Activated CD8-positive, alpha-beta memory T cell treated with anti-CD3 and anti-CD28 coated beads for 36 hours (primary cell): ENCODE results near the gene GDF7. TPM values are rescaled to one million over a fixed set of nuclear protein-coding genes. Genes with fewer than 3 reads are reported as not detected.
"Not testable (repeated sequence)": the region's sequence is repeated elsewhere in the genome, so short reads cannot be mapped to it uniquely, and the experiment has no call there.

Experiments
- CTCF ChIA-PET: fragments of 350-600 bp; sonication (Branson Sonifier 250); formaldehyde crosslinking; loops from one replicate; lab custom pipeline; 2021; ENCODE audit warnings: antibody characterized with exemption; lab: Charles Lee
- POLR2A ChIA-PET: fragments of 350-600 bp; sonication (Branson Sonifier 250); formaldehyde crosslinking; loops from one replicate; lab custom pipeline; 2021; ENCODE audit warnings: antibody characterized with exemption; lab: Charles Lee
- total RNA-seq, 2 experiments: library from RNA; stranded (reverse); gene quantifications; one replicate each; pipeline ENCODE4 v1.2.3, GENCODE V29; 2021

Gene GDF7
- total RNA-seq, 2 experiments from 2014 or later, result not detected

- POLR2A ChIA-PET, result no interaction called here
- CTCF ChIA-PET, result no interaction called here
Measured at GRCh38 chr2:20704886-20705285, 37.9 kb downstream of the GDF7 start.

DNA sequence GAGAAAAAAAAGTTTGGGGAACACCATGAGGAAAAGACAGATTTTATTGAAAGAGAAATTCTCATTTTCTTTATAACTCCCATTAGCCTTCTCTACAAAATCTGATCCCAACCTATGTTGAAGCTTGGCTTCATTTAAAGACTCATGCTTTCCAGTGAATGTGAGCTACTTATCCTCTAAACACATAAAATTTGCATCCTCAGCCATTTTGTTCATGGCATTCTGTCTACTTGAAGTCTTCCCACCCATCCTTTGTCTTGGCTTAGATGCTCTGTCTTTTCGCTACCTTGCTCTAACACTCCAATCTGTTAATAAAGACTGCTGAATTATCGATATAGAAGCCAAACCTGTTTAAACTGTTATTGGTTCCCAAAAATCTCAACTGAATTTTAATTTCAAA lies 39.3 kb downstream of the GDF7 start:
- ChIA-PET POLR2A (no interaction called here), CTCF (no interaction called here)

GRCh38 chr2:20706786-20707185 lies 39.8 kb downstream of the GDF7 start:
- CTCF ChIA-PET, result no interaction called here
- POLR2A ChIA-PET, result no interaction called here

GRCh38 chr2:20707601-20708000 lies 40.7 kb downstream of the GDF7 start:
- ChIA-PET CTCF (no interaction called here), POLR2A (no interaction called here)

DNA sequence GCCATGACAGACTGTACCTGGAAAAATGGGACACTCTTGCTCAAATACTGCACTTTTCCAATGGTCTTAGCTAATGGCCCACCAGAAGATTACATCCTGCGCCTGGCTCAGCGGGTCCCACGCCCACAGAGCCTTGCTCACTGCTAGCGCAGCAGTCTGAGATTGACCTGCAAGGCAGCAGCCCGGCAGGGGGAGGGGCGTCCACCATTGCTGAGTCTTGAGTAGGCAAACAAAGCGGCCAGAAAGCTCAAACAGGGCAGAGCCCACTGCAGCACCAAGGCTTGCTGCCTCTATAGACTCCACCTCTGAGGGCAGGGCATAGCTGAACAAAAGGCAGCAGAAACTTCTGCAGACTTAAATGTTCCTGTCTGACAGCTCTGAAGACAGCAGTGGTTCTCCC lies 44.7 kb downstream of the GDF7 start:
- CTCF ChIA-PET, POLR2A ChIA-PET: not testable (repeated sequence)

DNA sequence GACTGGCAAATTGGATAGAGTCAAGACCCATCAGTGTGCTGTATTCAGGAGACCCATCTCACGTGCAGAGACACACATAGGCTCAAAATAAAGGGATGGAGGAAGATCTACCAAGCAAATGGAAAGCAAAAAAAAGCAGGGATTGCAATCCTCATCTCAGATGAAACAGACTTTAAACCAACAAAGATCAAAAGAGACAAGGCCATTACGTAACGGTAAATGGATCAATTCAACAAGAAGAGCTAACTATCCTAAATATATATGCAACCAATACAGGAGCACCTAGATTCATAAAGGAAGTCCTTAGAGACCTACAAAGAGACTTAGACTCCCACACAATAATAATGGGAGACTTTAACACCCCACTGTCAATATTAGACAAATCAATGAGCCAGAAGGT lies 46.6 kb downstream of the GDF7 start:
- CTCF ChIA-PET, POLR2A ChIA-PET: not testable (repeated sequence)

DNA sequence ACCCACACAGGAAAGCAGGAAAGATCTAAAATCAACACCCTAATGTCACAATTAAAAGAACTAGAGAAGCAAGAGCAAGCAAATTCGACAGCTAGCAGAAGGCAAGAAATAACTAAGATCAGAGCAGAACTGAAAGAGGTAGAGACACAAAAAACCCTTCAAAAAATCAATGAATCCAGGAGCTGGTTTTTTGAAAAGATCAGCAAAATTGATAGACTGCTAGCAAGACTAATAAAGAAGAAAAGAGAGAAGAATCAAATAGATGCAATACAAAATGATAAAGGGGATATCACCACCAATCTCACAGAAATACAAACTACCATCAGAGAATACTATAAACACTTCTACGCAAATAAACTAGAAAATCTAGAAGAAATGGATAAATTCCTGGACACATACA lies 47.5 kb downstream of the GDF7 start:
- POLR2A ChIA-PET, CTCF ChIA-PET: not testable (repeated sequence)

DNA sequence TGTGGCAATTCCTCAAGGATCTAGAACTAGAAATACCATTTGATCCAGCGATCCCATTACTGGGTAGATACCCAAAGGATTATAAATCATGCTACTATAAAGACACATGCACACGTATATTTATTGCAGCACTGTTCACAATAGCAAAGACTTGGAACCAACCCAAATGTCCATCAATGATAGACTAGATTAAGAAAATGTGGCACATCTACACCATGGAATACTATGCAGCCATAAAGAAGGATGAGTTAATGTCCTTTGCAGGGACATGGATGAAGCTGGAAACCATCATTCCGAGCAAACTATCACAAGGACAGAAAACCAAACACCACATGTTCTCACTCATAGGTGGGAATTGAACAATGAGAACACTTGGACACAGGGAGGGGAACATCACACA lies 49.2 kb downstream of the GDF7 start:
- POLR2A ChIA-PET, CTCF ChIA-PET: not testable (repeated sequence)

GRCh38 chr2:20717641-20718040 lies 50.7 kb downstream of the GDF7 start:
- POLR2A ChIA-PET, result no interaction called here
- CTCF ChIA-PET, result no interaction called here

DNA sequence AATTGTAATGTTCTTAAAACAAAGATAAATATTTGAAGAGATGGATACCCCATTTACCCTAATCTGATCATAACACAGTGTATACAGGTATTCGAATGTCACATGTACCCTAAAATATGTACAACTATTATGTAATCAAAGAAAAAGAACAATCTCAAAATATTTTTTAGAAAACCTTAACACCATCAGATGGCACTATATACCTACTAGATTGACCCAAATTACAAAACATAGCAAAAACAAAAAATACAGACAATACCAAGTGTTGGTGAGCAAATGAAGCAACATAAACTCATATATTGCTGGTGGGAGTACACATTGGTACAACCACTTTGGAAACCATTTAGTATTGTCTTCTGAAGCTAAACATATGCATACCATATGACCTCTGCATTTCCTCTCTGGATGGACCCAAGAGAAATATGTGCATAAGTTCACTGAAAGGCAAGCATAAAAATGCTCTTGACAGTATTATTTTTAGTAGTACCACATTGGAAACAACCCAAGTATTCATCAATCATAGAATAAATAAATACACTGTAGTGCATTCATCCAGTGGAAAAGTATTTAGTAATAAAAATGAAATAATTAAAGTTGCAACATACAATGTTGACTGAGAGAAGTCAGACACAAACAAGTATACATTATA lies 55.8 kb downstream of the GDF7 start:
- CTCF ChIA-PET, result no interaction called here
- POLR2A ChIA-PET, result no interaction called here

DNA sequence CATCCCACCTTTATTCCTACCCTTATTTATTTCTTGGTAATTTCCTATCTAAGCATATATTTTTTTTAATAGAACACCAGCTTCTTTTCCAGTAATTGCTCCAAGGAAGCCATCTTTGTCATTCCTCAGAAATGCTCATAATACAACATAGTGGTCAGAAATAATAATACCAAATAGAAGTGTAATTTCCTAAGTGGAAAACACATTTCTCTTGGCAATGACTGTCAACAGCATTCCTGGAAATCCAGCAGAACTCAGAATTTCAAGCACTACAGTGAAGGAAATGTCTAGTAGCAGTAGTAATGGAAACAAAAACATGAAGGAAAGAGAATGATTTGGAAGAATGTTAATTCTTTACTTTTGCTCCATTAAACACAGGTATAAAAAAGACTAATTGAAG lies 56.6 kb downstream of the GDF7 start:
- CTCF ChIA-PET, result no interaction called here

GRCh38 chr2:20724500-20725053 lies 57.6 kb downstream of the GDF7 start:
- CTCF ChIA-PET, result no interaction called here
- POLR2A ChIA-PET, result no interaction called here

More for the DNA sequence above, 56.6 kb downstream of the GDF7 start:
- POLR2A ChIA-PET, result no interaction called here

DNA sequence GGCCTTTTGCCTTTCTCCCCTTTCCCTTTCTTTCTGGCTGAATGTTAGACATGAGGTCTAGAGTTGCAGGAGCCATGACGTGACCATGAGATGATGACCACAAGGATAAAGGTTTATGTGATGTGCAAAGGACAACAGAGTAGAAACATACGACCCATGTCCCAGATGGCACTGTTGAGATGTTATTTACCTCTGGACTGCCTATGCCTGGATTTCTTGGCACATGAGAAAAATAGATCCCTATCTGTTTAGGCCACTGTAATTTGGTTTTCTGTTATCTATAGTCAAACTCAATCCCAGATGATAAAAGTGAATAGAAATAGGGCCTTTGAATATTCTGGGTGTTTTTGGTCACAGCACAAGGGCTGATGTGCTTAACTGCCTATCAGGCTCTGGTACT lies 58.8 kb downstream of the GDF7 start:
- POLR2A ChIA-PET, result no interaction called here
- CTCF ChIA-PET, result no interaction called here

DNA sequence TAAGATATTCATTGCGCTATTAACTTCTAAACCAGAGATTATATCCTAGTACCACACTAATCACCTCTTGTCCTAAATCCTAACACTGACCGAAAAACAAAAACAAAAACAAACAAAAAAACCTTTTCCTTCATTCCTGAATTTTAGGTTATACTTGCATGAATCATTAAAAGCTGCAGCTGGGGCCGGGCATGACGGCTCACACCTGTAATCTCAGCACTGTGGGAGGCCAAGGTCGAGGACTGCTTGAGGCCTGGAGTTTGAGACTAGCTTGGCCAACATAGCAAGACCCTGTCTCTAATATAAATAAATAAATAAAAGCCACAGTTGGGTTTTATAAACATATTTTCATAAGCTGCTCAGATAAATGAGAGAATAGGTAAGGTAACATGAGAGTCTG lies 60.0 kb downstream of the GDF7 start:
- CTCF ChIA-PET, result no interaction called here
- POLR2A ChIA-PET, result no interaction called here

DNA sequence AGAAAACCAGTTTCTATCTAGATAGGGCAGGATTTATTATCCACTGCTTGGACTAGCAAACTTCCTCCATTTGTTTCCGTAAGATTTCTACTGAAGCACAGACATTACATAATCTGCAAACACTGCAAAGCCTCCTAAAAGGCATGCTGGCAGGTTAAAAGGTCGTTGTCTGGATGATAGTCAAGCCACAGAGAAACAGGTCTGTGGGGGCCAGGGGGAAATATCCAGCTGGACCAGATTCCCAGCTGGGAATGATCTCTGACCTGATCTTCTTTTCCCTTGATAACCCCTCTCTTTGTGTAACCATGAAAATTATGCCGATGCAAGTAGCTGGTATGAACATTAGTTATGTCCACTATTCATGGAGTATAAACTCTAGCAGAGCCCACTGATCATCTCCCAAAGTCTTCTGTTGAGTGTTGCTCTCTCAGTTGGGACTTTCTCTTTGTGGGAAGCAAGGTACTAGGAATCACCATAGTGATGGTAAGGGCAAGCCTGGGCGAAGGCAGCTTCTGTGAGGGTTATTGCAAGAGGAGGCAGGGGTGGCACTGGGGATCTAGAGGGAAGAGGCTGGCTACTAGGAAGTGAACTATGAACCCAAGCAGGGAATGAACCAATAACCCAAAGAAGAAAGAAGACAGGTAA lies 61.3 kb downstream of the GDF7 start:
- ChIA-PET POLR2A (interaction anchor here (0.6 kb wide), 1 partner anchor 73 kb away, joined by 13 read pairs; no protein-coding TSS in a partner anchor), CTCF (interaction anchor here (1.4 kb wide), 1 partner anchor 11 kb away, joined by 4 read pairs; no protein-coding TSS in a partner anchor)

Other genes with a start within 250 kb of the GDF7 start
- 10 to 100 TPM; 43.8 to 44.0 TPM for gene RHOB, start 220.1 kb upstream of the GDF7 start, total RNA-seq
- gene HS1BP3, start 16.0 kb upstream of the GDF7 start, total RNA-seq, result 1 to 10 TPM; 7.9 to 9.0 TPM
- gene LDAH, start 156.0 kb downstream of the GDF7 start, total RNA-seq, result 10 to 100 TPM; 26.6 to 28.8 TPM